ENCODE data around the gene SEPTIN3. TPM values are rescaled to one million over a fixed set of nuclear protein-coding genes. Genes with fewer than 3 reads are reported as not detected.

The SEPTIN3 gene
- total RNA-seq, 1 experiment from 2014 or later, result 1.5 TPM

GRCh38 chr22:41992496-41992895 lies 23.3 kb downstream of the SEPTIN3 start:
- H3K27ac ChIP-seq, result no peak overlapping the region
- H3K9me3 ChIP-seq (ENCODE audit: insufficient read depth, low read depth), result no peaks in the 10 kb centered on the region
- no peak overlapping the region for H3K4me2 ChIP-seq
- no peak overlapping the region for H2AFZ ChIP-seq
- H3K27me3 ChIP-seq (ENCODE audit: insufficient read depth, low read depth), result peaks cover 10% of the 10 kb centered on the region; the same call in 1 of the 2 replicates
- intact Hi-C loops (cut with micrococcal nuclease; ENCODE audit: unreplicated experiment), result no loop called here
- H3F3A ChIP-seq (ENCODE audit: insufficient read depth, low read depth), result 0 out of 2 replicates have a peak, but pooled peaks cover 2% of the 10 kb centered on the region
- no peaks in the 10 kb centered on the region for H3K9me2 ChIP-seq (ENCODE audit: insufficient read depth)
- H3K79me2 ChIP-seq (ENCODE audit: low read depth), result no peaks in the 10 kb centered on the region
- TF ChIP-seq EZH2 (IDR thresholded peaks at IDR 0.05; ENCODE audit: low read depth), result no peak
- CTCF ChIA-PET, result no interaction called here
- no peaks in the 10 kb centered on the region for H3K36me3 ChIP-seq (ENCODE audit: low read depth)
- no TSS peak for BruUV-seq (replicated peaks)
- no peaks in the 10 kb centered on the region for H3K4me1 ChIP-seq (replicated peaks; ENCODE audit: insufficient read depth)
- no peaks in the 10 kb centered on the region for H4K20me1 ChIP-seq (ENCODE audit: insufficient read depth)
- H3K4me3 ChIP-seq, result no peak overlapping the region
- POLR2A ChIA-PET (ENCODE audit: unreplicated experiment), result no interaction called here
- no peak for DNase-seq

- Histone ChIP-seq H3K27me3 (ENCODE audit: insufficient read depth, low read depth) (peaks cover 10% of the 10 kb centered on the region; the same call in 1 of the 2 replicates), H2AFZ (no peak overlapping the region; the same call in 1 of the 2 replicates), H3F3A (ENCODE audit: insufficient read depth, low read depth) (peaks cover 9% of the 10 kb centered on the region; the same call in 1 of the 2 replicates), H3K36me3 (ENCODE audit: low read depth) (no peaks in the 10 kb centered on the region), H3K4me1 (replicated peaks; ENCODE audit: insufficient read depth) (peaks cover 16% of the 10 kb centered on the region), H3K79me2 (ENCODE audit: low read depth) (peaks cover 6% of the 10 kb centered on the region; the same call in 1 of the 2 replicates), H3K4me2 (no peak overlapping the region), H3K9me2 (ENCODE audit: insufficient read depth) (no peaks in the 10 kb centered on the region), H3K9me3 (ENCODE audit: insufficient read depth, low read depth) (no peaks in the 10 kb centered on the region), H3K4me3 (no peak overlapping the region), H4K20me1 (ENCODE audit: insufficient read depth) (no peaks in the 10 kb centered on the region), H3K27ac (no peak overlapping the region)
- intact Hi-C loops (cut with micrococcal nuclease; ENCODE audit: unreplicated experiment), result no loop called here
- POLR2A ChIA-PET (ENCODE audit: unreplicated experiment), result no interaction called here
- no peak for DNase-seq
- CTCF ChIA-PET, result no interaction called here
- no peak for TF ChIP-seq CTCF (conservative IDR thresholded peaks at IDR 0.05)
- no peak for TF ChIP-seq EZH2 (IDR thresholded peaks at IDR 0.05; ENCODE audit: low read depth)
- no TSS peak for BruUV-seq (replicated peaks)
These were observed 26.0 kb downstream of the SEPTIN3 start for GRCh38 chr22:41995211-41995610.

- no peak overlapping the region for H2AFZ ChIP-seq
- intact Hi-C loops (cut with micrococcal nuclease; ENCODE audit: unreplicated experiment), result no loop called here
- no peak overlapping the region for H3K4me3 ChIP-seq
- no peak overlapping the region for H3K4me2 ChIP-seq
- H3K4me1 ChIP-seq (replicated peaks; ENCODE audit: insufficient read depth), result peaks cover 16% of the 10 kb centered on the region
- no peaks in the 10 kb centered on the region; the same call in 1 of the 2 replicates for H3K9me3 ChIP-seq (ENCODE audit: insufficient read depth, low read depth)
- no peak overlapping the region for H3K27ac ChIP-seq
- H3K36me3 ChIP-seq (ENCODE audit: low read depth), result no peaks in the 10 kb centered on the region
- peaks cover 9% of the 10 kb centered on the region; the same call in 1 of the 2 replicates for H3F3A ChIP-seq (ENCODE audit: insufficient read depth, low read depth)
- ChIA-PET POLR2A (ENCODE audit: unreplicated experiment) (no interaction called here), CTCF (no interaction called here)
- TF ChIP-seq EZH2 (IDR thresholded peaks at IDR 0.05; ENCODE audit: low read depth) (no peak), CTCF (conservative IDR thresholded peaks at IDR 0.05) (no peak)
- DNase-seq, result no peak
- H3K9me2 ChIP-seq (ENCODE audit: insufficient read depth), result no peaks in the 10 kb centered on the region
- H4K20me1 ChIP-seq (ENCODE audit: insufficient read depth), result no peaks in the 10 kb centered on the region
- peaks cover 3% of the 10 kb centered on the region; the same call in 1 of the 2 replicates for H3K27me3 ChIP-seq (ENCODE audit: insufficient read depth, low read depth)
- no TSS peak for BruUV-seq (replicated peaks)
- peaks cover 6% of the 10 kb centered on the region; the same call in 1 of the 2 replicates for H3K79me2 ChIP-seq (ENCODE audit: low read depth)
These were observed 27.6 kb downstream of the SEPTIN3 start for GRCh38 chr22:41996826-41997225.
